HS-27A (cell line): Measurements from ENCODE around the gene ARSJ.
"Not testable (repeated sequence)": the region's sequence is repeated elsewhere in the genome, so short reads cannot be mapped to it uniquely, and the experiment has no call there.

Experiments used
- DNase-seq: peaks from one replicate; pipeline ENCODE4 v3.0.0-alpha.2; 2012; ENCODE audit warnings: low read depth, missing footprints

ARSJ gene

DNA sequence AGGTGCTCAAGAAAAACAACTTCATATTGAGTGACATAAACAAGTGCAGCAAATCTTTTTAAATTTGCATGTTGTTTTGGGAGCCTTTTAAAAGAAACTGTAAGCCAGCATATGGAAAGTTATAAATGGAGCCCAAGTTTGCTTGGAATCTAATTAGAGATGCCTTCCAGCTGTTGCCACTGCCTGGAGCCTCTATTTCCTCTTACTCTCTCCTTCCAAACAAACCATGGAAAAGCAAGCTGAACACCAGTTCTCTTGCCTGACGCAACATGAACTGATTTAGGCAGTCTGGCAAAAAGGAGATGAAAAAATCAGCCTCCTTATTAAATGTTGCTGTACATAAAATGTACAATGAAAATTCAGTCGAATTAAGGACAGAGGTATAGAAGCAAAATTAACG lies 21.5 kb downstream of the ARSJ start:
- DNase-seq, result no peak

DNA sequence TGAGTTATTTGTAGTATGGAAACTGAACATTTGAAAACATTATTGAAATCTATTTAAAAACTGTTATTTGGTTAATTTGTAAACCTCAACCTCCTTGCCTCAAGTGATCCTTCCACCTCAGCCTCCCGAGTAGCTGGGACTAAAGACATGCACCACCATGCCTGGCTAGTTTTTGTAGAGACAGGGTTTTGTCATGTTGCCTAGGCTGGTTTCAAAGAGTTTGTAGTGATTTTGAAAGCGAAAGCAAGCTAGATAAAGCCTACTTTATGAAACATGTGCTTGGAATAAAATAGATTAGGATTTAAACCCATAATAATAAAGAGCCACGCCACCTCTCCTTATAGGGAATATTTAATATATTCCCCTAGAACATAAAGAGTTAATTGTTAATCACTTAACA lies 23.5 kb downstream of the ARSJ start:
- no peak for DNase-seq

DNA sequence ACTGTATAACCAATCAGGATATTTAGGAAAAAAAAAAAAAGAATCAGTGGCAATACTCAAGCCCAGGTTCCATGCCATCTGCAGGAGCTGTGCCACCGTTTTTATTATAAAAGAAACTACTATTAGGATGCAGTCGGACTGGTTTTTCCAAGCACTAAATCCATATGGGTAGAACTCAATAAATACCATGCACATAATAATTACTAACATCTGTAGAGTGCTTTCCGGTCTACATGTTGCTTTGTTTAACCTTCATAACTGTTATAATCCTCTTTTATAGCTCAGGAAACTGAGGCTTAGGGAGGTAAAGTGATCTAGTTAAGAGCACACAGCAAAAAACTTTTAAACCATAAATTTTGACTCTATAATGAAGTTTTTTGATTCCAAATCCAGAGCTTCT lies 24.0 kb downstream of the ARSJ start:
- DNase-seq, result no peak

DNA sequence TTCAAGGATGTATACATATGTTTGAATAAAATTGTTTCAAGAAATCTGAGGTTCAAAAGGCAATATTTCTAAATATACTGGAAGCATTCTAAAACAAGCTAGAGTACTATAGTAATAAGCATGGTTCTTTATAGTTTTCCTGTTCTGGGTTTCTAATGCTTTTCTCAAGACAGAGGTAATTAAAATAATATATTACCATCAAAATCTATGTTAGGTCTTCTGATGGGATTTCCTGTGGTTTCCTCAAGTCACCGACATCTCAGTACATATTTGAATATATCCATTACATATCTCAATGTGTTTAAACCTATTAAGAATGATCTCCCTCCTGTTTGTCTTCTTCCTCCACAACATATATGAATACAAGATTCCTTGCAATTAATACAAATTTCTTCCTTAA lies 25.6 kb downstream of the ARSJ start:
- DNase-seq, result no peak

DNA sequence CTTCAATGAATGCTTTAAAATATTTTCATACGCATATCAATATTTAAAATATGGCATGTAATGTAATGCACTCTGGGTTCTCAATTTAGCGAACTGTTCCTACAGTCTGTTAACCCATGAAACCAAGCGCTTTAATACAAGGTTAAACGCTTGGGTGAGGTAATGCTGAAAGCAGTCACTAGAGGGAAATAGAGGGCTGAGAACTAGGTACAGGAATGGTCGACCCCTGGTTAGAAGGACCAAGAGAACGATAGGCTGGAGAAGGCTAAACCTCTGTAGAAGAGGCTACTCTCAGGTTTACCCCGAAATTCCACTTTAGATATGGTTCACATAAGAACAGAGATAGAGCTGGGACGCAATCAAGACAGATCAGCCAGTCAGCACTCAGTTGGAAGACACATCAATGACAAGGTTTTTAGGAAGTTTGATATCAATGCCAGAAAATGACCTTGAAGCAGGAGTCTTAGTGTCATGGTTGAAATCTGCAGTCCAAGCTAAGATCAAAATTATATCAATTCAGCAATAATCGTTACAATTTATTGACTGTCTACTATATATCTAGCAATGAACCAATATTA lies 26.9 kb downstream of the ARSJ start:
- no peak for DNase-seq

DNA sequence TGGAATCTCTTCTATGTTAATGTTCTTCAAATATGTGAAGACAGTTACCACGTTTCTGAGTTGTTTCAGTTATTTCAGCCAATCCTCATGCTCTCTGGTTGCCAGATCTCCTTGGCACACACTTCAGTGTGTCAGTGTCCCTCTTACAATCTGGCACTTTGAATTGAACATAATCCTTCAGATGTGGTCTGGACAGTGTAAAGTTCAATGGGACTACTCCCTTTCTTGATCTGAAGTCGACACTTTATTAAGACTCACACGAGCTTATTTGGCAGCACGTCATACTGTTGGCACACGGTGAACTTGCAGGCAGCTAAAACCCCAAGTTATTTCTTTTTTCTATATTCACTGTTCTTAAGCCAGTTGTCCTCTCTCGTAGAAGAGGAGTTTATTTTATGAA lies 28.2 kb downstream of the ARSJ start:
- no peak for DNase-seq

DNA sequence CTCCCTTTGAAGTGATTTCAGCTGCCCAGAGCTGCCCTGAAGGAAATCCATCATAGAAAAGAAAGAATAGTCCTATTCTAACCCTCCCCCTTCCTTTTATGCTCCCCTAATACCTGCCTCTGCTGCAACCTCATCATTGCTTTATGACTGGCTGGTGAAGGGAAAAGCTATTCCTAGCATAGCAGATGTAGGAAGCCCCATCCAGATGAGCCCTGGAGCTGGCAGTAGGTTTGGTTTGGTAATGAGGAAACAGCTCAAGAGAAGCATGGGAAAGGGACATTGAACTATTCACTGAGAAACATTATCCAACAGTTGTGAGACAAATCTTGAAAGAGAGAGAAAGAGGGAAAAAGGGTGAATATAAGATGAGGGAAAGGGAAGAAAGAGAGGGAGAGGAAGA lies 29.2 kb downstream of the ARSJ start:
- DNase-seq, result no peak

DNA sequence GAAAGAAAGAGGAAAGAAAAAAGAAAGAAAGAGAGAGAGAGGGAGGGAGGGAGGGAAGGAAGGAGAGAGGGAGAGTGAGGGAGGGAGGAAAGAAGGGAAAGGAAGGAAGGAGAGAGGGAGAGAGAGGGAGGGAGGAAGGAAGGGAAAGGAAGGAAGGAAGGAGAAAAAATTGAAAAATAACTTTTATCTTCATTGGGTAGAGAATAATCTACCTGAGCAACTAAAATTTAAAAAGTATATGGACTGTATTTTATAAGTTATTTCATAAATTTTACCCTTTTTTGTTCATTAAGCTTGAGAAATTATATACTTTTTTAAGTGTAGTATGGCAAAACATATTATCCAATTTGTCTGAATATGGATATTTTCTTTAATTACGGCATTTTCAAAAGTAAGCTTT lies 32.0 kb downstream of the ARSJ start:
- DNase-seq, result no peak

DNA sequence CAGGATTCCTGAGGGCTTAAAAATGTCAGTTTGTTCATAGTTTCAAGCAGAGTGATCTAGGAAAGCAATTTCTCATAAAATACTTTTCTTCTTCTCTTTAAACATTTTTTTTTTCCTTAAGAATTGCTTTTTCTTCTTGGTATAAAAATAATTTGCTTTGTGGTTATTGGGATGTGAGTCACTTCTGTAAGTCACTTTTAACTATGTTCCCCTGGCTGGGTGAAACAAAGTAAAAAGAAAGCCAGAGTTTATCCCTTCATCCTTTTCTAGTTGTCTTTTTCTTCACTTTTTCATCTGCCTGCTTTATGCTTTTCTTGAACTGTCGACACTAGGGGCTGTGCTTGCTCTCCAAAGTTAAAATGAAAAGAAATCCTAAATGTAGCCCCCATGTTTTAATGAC lies 33.5 kb downstream of the ARSJ start:
- DNase-seq, result no peak

DNA sequence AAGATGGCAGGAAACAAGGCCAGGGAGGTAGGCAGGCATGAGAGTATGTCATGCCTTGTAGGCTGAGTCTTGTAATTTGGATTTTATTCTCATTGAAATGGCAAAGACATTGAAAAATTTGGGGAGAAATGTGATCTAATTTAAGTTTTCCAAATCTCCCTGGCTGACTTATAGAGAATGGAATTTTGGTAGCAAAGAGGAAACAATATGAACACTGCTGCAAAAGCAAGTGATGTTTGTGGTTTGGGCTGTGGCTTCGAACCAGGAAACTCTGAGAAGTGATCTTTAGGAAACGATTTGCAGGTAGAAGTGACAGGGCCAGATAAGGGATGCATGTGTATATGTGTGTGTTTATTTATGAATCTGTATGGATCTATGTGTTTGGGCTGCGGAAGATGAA lies 35.6 kb downstream of the ARSJ start:
- DNase-seq, result no peak

DNA sequence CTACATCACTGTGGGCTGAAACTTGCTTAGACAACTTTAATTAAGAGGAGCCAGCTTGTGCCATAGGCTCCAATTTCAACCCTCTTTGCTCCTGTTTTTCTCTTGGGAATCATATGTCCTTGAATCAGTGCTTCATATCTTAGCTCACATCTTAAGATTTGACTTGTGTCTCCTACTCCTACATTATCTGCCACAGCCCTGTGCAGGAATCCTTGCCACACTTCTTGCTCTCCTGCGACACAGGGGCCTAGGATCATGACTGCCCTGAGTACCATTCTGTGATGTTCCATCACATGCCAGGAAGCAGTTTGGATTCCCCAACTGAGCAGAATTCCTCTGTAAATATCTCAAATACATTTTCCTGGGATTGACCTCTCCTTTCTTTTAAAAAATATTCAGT lies 36.4 kb downstream of the ARSJ start:
- DNase-seq, result no peak

DNA sequence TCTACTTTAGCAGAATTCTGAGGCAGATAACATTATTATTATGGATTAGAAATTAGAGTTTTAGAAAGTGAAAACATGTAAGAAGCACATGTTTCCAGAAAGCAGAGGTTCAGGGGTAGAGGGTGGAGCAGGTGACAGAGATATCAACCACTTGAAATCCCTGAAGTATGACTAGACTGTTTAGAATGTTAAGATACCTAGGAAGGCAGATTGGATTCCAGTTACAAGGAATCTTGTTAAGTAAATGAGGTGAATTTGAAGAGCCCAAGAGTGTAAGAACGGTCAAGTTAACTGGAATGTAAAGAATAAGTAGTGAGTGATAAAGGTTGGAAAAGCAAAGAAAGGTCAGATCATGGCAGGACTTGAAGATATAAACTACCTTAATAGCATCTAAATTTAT lies 37.6 kb downstream of the ARSJ start:
- no peak for DNase-seq

DNA sequence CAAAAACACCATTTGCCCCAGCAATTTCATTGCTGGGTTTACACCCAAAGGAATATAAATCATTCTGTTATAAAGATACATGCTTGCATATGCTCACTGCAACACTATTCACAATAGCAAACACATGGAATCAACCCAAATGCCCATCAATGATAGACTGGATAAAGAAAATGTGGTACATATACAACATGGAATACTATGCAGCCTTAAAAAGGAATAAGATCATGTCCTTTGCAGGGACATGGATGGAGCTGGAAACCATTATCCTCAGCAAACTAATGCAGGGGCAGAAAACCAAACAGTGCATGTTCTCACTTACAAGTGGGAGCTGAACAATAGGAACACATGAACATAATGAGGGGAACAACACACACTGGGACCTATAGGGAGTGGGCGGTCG lies 39.3 kb downstream of the ARSJ start:
- DNase-seq, result not testable (repeated sequence)

DNA sequence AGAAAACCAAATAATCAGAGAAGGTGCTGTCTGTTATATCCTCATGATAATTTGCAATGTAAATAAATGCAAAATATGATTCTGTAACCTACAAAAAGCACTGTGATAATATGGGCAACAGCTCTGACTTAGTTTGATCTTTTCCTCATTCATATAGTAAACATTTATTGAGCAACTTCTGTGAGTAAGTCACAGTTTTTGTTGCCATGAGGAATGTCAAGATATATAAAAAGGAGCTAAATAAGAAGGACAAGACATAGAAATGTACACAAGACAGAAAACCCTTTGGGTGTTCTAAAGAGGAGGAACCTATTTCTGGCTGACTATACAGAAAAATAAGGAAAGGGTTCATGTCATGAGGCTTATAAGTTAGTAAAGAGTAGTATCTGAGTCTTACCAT lies 44.3 kb downstream of the ARSJ start:
- DNase-seq, result no peak

DNA sequence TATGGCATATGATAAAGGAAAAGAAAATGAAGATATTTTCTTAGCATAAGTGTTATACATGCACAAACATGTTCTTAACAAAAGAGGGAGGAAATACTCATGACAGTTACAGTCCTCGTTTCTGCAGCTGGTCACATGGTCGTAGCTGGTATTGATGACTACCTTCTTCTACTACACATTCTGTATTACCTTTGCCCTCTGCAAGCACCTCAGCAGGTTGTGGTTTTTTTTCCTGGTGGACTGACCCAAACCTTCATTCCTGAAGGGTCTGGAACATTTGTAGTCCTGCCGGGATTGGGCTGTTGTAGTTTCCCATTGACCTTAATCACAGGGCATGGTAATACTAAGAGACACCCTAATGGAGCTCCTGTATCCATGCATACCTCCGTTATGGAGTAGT lies 54.7 kb downstream of the ARSJ start:
- not testable (repeated sequence) for DNase-seq

DNA sequence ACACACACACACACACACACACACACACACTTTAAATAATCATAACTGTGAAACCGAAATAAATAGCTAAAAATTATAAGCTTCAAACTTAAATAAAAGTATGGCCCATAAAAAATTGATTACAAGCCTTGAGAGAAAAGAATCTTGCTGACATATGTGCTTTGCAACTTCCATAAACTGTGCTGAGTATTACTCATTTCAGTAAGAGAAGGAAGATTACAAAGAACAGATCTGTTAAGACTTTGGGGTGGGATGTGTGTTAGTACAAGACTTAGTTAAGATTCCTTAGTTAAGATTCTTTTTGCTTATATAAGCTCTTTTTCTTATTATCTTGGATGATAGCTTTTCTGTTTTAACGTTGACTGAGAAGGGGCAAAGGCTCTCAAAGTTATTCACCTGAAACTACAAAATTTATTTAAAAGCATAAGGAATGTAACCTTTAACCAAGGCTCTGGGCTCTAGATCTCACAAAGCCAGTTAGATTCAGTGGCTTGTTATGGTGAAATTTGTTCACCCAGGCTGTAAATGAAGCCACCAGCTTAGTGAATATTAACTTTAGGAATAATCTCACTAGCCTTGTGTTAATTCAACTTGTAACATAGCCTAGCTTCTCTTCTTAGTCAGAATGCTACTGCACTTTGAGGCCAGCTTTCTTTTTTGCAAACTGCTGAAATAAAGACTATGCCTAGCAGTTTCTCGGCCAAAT lies 58.2 kb downstream of the ARSJ start:
- no peak for DNase-seq

DNA sequence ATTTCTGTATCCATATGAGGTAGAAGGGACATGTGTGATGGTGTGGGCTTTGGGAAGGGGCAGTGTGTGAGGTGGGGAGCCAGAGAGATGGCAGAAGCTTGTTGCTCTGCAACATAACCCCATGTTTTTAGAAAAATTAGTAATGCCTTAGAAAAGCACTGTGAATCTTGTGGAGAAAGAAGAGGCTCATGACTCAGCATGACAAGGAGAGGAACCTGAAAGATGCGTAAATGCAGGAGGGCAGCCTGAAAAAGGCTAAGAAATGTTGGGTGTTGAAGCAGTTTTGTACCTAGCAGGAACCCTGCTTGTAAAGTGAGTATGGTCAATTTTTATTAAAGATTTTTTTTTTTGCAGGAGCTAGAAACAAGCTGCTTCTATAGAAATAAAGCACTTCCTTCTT lies 59.8 kb downstream of the ARSJ start:
- DNase-seq, result no peak

DNA sequence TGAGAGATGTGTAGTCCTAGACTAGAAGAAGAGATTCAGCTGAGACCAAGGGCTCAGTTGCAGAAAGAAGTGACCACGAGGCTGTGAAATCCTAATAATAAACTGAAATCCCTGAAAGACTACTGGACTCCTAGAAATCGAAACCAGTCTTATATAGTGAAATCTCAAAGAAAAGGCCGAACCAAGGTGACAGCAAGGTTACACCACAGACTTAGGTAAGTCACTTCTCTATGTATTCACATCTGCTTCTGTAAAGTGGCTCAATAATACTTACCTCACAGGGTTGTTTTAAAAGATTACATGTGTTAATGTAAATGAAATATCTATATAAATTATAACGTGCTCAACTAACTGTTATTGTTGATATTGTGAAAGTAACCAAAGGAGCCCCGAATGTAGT lies 60.3 kb downstream of the ARSJ start:
- no peak for DNase-seq

DNA sequence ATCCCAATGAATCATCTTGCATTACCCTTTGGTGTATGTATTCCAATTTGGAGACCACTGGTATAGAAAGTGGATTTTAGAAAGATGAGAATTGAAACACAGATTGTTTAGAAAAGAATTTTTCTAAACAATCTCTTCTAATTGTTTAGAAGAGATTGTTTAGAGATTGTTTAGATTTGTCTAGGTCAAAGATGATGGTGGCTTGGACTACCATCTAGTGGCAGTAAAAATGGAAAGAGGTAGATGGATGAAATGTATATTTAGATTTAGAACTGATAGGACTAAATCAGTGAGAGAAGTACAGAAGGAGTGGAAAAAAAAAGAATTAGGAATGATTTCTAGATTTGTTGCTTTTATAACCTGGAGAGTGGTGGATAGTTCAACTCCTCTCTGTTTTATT lies 70.6 kb downstream of the ARSJ start:
- no peak for DNase-seq

DNA sequence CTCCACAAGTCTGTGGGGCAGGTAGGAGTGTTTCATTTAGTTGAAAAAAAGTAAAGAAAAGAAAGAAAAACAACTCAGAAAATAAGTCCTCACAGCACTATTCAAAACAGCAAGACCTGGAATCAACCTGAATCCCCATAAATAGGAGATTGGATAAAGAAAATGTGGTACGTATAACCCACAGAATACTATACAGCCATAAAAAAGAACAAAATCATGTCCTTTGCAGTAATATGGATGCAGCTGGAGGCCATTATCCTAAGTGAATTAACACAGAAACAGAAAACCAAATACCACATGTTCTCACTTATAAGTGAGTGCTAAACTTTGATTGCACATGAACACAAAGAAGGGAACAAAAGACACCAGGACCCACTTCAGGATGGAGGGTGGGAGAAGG lies 71.9 kb downstream of the ARSJ start:
- no peak for DNase-seq

DNA sequence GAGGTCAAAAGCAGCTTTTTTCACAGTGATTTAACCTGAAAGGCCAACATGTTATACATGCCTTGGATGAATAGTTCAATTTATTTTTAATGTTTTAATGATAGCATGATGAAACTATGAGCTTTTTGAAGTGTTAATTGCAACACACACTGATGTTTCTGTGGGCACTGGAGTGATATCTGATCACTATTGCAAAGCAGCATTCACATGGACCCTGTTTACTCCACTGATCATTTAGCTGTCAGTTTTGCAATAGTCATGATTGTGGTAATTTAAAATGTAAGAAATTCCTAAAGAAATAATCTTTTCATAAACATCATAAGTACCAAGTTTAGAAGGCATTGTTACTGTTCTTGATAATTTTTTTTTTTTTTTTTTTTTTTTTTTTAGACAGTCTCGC lies 74.1 kb downstream of the ARSJ start:
- DNase-seq, result no peak

DNA sequence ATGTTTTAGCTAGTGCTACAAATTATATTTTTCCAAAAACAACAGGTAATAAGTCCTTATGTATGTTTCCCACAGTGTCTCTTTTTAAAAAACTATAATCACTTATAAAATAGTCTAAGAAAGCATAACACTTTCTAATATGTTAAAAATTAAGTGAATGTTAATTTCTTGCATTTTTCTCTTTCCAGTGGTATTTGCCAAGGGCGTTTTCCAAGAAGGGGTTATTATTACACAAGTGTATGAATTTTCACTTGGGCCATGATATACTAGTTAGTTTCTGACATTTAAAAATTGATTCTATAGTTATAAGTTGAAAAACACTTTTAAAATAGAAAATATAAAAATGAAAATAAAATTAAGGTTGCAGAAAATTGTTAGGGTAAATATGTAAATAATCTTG lies 74.6 kb downstream of the ARSJ start:
- DNase-seq, result no peak

DNA sequence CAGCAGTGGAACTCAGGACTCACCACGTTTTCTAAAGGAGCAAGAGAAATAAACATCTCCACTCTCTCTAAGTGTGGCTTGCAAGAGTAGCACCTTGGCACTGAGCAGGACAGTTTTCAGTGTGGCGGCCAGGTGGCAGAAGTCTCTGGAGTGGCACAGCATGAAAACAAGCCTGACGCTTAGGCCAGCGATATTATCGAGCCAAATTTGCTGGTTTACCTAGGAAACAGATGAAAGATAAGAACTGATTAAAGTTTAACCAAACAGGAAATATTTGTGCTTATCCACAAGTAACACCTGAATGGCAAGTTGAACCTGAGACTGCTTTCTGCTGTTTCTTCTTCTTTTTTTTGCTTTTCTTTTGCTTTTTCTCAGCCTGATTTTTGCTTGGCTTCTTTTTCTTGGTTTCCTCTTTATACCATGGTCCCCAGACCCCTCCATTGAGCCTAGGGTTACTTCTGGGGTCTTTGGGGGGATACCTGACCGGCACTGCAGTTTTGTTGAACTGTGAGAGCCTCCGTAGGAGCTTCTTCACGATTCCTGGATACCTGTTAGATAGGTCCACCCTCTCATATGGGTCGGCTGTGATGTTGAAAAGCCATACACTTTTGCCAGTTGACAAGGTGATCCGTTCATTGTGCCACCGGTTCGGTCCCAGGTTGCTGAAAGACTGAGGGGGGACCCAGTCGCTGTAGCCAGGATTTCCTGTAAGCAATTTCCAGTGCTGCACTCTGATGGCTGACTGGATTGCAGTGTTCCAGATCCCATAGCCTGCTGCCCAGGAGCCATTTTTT lies 77.3 kb downstream of the ARSJ start:
- no peak for DNase-seq
